ENCODE data around the gene MCF2L2. TPM values are rescaled to one million over a fixed set of nuclear protein-coding genes. Genes with fewer than 3 reads are reported as not detected.

Gene MCF2L2
- total and polyA plus RNA-seq, 9 of the 15 experiments (the other 6 are each of a cell fraction or from before 2014, with no cell fraction given) = 0.56 to 4.2 (median 3.0) TPM

DNA sequence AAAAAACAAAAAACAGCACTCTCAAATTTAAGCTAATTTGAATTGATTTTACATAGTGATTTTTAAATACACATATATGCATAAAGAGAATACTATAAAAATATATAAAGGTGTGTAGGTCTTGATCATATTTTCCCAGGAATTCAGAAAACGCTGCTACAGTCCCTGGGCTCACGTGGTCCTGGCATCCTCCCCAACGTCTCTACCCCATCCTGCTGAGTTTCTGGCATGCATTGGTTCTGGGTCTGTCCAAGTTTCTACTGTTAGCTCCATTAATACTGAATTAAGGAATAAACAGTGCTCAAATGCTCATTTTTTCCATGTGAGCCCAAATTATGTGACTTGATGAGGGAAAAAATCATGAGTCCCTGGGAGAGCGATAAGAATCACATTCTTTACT lies 233.2 kb downstream of the MCF2L2 start:
- POLR2A ChIA-PET = no interaction called here
- TF ChIP-seq, protein P1, sequence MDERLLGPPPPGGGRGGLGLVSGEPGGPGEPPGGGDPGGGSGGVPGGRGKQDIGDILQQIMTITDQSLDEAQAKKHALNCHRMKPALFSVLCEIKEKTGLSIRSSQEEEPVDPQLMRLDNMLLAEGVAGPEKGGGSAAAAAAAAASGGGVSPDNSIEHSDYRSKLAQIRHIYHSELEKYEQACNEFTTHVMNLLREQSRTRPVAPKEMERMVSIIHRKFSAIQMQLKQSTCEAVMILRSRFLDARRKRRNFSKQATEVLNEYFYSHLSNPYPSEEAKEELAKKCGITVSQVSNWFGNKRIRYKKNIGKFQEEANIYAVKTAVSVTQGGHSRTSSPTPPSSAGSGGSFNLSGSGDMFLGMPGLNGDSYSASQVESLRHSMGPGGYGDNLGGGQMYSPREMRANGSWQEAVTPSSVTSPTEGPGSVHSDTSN (CRISPR knock-in tag; IDR thresholded peaks at IDR 0.05; ENCODE audit: low read depth) = no peak
- TF ChIP-seq, protein P1 (tag; conservative IDR thresholded peaks at IDR 0.05; ENCODE audit: low read depth) = no peak
- TF ChIP-seq CAMTA2 (CRISPR knock-in tag; conservative IDR thresholded peaks at IDR 0.05) (no peak), NFIC (IDR thresholded peaks at IDR 0.05) (no peak), TFAP4 (CRISPR knock-in tag; IDR thresholded peaks at IDR 0.05; ENCODE audit: borderline replicate concordance) (no peak), MYBL2 (IDR thresholded peaks at IDR 0.05; ENCODE audit: low read depth) (no peak), MYBL2 (CRISPR knock-in tag; IDR thresholded peaks at IDR 0.05; ENCODE audit: borderline replicate concordance) (no peak)
- TF ChIP-seq, protein P2, sequence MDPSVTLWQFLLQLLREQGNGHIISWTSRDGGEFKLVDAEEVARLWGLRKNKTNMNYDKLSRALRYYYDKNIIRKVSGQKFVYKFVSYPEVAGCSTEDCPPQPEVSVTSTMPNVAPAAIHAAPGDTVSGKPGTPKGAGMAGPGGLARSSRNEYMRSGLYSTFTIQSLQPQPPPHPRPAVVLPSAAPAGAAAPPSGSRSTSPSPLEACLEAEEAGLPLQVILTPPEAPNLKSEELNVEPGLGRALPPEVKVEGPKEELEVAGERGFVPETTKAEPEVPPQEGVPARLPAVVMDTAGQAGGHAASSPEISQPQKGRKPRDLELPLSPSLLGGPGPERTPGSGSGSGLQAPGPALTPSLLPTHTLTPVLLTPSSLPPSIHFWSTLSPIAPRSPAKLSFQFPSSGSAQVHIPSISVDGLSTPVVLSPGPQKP (CRISPR knock-in tag; IDR thresholded peaks at IDR 0.05) = no peak
- Histone ChIP-seq H3K27ac (ENCODE audit: extremely low read depth, low read depth, low read length) (no peak overlapping the region), H3K9ac (ENCODE audit: insufficient read depth in 1 of 2, low read depth in 2 of 2, low read length in 2 of 2) (no peak overlapping the region), H3K9me3 (replicated peaks; ENCODE audit: control insufficient read depth, insufficient read depth, low read depth, low read length) (no peaks in the 10 kb centered on the region), H3K27me3 (ENCODE audit: control insufficient read depth in 2 of 2, insufficient read depth in 2 of 2, low read length in 2 of 2) (no peaks in the 10 kb centered on the region), H2AFZ (ENCODE audit: low read depth, low read length) (no peak overlapping the region), H3K79me2 (ENCODE audit: control insufficient read depth, insufficient read depth, low read length) (no peaks in the 10 kb centered on the region), H3K4me1 (replicated peaks in 1 of 2; ENCODE audit: control insufficient read depth in 2 of 2, insufficient read depth in 2 of 2, low read length in 2 of 2) (0 out of 5 replicates have a peak, but pooled peaks cover 0 to 4% of the 10 kb centered on the region in 2 experiments), H3K4me3 (no peak overlapping the region), H3K36me3 (ENCODE audit: control insufficient read depth, insufficient read depth, low read length) (no peaks in the 10 kb centered on the region), H3K4me2 (ENCODE audit: insufficient read depth, low read length) (no peak overlapping the region), H4K20me1 (replicated peaks; ENCODE audit: control insufficient read depth, insufficient read depth, low read length) (no peaks in the 10 kb centered on the region), H3K9me1 (ENCODE audit: control insufficient read depth, insufficient read depth, low read length) (no peaks in the 10 kb centered on the region)
- intact Hi-C loops (cut with micrococcal nuclease) = no loop called here
- CTCF ChIA-PET (ENCODE audit: low intra/inter-chr PET ratio) = no interaction called here
- DNase-seq (ENCODE audit: extremely low read depth in 1 of 4, low spot score in 3 of 4) = no peak
- WGBS (ENCODE audit: insufficient coverage, low coverage, missing lambda C conversion rate) = 51% methylated on average over 4 of the region's 4 CpGs
- no peak for FAIRE-seq
- no TSS peak for BruUV-seq (replicated peaks)
- in situ Hi-C loops (cut with MboI) = no loop called here
- no peak for ATAC-seq
